ENCODE measurements around the gene TBX18. TPM values are rescaled to one million over a fixed set of nuclear protein-coding genes. Genes with fewer than 3 reads are reported as not detected.

The TBX18 gene
- total and polyA plus RNA-seq, 9 of the 15 experiments (the other 6 are each of a cell fraction or from before 2014, with no cell fraction given) = 4.0 to 36.1 (median 20.7) TPM

- peak; percentile 47; the same call in 1 of the 2 replicates for TF ChIP-seq EP300 (IDR thresholded peaks at IDR 0.05; ENCODE audit: low read length)
- TF ChIP-seq SAP30 (IDR thresholded peaks at IDR 0.05; ENCODE audit: borderline replicate concordance, insufficient read depth, low read depth, low read length, poor library complexity, severe bottlenecking) = no peak
- no peak for TF ChIP-seq LCOR (CRISPR knock-in tag; IDR thresholded peaks at IDR 0.05)
- TF ChIP-seq HBP1 (CRISPR knock-in tag; IDR thresholded peaks at IDR 0.05) = no peak
- TF ChIP-seq ZNF280A (IDR thresholded peaks at IDR 0.05; ENCODE audit: low read depth, partially characterized antibody) = no peak
- peak; percentile 74 for TF ChIP-seq SUPT5H (IDR thresholded peaks at IDR 0.05)
- 0 out of 2 replicates have a peak, but pooled peaks have one; percentile 56 for TF ChIP-seq ZNF644 (tag; IDR thresholded peaks at IDR 0.05; ENCODE audit: low read depth)
- no peak for TF ChIP-seq ZNF274 (IDR thresholded peaks at IDR 0.05; ENCODE audit: borderline replicate concordance, low read depth, low read length)
- no peak for TF ChIP-seq HMGXB4 (CRISPR knock-in tag; IDR thresholded peaks at IDR 0.05)
- no peak for TF ChIP-seq FOXO4 (CRISPR knock-in tag; IDR thresholded peaks at IDR 0.05)
- no peak for TF ChIP-seq ZNF583 (CRISPR knock-in tag; IDR thresholded peaks at IDR 0.05)
- TF ChIP-seq FOXK2 (conservative IDR thresholded peaks at IDR 0.05 in 1 of 2, IDR thresholded peaks at IDR 0.05 in 1 of 2; ENCODE audit: low read depth in 2 of 2) = peak; percentile 67 to 81; a peak in 3 of 4 replicates
- peak; percentile 91 for TF ChIP-seq CXXC5 (CRISPR knock-in tag; IDR thresholded peaks at IDR 0.05)
- TF ChIP-seq STAG1 (CRISPR knock-in tag; IDR thresholded peaks at IDR 0.05; ENCODE audit: borderline replicate concordance) = no peak
- TF ChIP-seq ZZZ3 (IDR thresholded peaks at IDR 0.05) = no peak
- no peak for TF ChIP-seq PHB2 (IDR thresholded peaks at IDR 0.05; ENCODE audit: low read depth)
- TF ChIP-seq KLF10 (CRISPR knock-in tag; IDR thresholded peaks at IDR 0.05) = no peak
- TF ChIP-seq CTCFL (IDR thresholded peaks at IDR 0.05; ENCODE audit: borderline replicate concordance, insufficient read depth, low read depth, low read length, poor library complexity, severe bottlenecking) = peak; percentile 73
- no peak for TF ChIP-seq ZNF134 (CRISPR knock-in tag; conservative IDR thresholded peaks at IDR 0.05)
- no peak for TF ChIP-seq NR2F6 (CRISPR knock-in tag; IDR thresholded peaks at IDR 0.05)
Observed at GRCh38 chr6:84764332-84765049, at the start of gene TBX18 (continued).
